ENCODE measurements around the gene NAA30. TPM values are rescaled to one million over a fixed set of nuclear protein-coding genes. Genes with fewer than 3 reads are reported as not detected.

Gene NAA30
- total and polyA plus RNA-seq, 2 of the 8 experiments (the other 6 are each of a cell fraction or from before 2014, with no cell fraction given): 4.2 to 21.9 TPM

- no peak overlapping the region for H3K4me3 ChIP-seq (ENCODE audit: extremely low read depth in 1 of 4, insufficient read depth in 2 of 4, low read depth in 3 of 4, low read length in 4 of 4)
- H3K23ac ChIP-seq (ENCODE audit: insufficient read length): no peak overlapping the region
- H3K4me2 ChIP-seq (ENCODE audit: insufficient read depth in 1 of 2, low read depth in 2 of 2, low read length in 2 of 2): no peak overlapping the region
- H3K27ac ChIP-seq (ENCODE audit: low read depth, low read length): no peak overlapping the region
- H3K18ac ChIP-seq (ENCODE audit: extremely low read depth, low read length): no peak overlapping the region
- no peak for TF ChIP-seq JUND (IDR thresholded peaks at IDR 0.05; ENCODE audit: low read length)
- TF ChIP-seq TAF7 (optimal IDR thresholded peaks at IDR 0.05; ENCODE audit: borderline replicate concordance, low read depth, low read length): no peak
- no peak for TF ChIP-seq FOSL1 (IDR thresholded peaks at IDR 0.05; ENCODE audit: insufficient read depth, low read depth, low read length)
- no peak for TF ChIP-seq SIX5 (IDR thresholded peaks at IDR 0.05; ENCODE audit: low read depth, low read length)
- TF ChIP-seq CBX5 (IDR thresholded peaks at IDR 0.05; ENCODE audit: low read depth, low read length): no peak
- TF ChIP-seq POLR2A (IDR thresholded peaks at IDR 0.05; ENCODE audit: control extremely low read depth in 1 of 2, low read depth in 2 of 2, low read length in 2 of 2): no peak
- no peak for TF ChIP-seq TCF12 (IDR thresholded peaks at IDR 0.05; ENCODE audit: low read depth, low read length)
- TF ChIP-seq TBP (IDR thresholded peaks at IDR 0.05; ENCODE audit: low read depth, low read length): no peak
- TF ChIP-seq E2F6 (IDR thresholded peaks at IDR 0.05): no peak
- TF ChIP-seq MAX (IDR thresholded peaks at IDR 0.05): no peak
- TF ChIP-seq KDM4A (IDR thresholded peaks at IDR 0.05; ENCODE audit: low read depth, low read length, severe bottlenecking): no peak
- no peaks in the 10 kb centered on the region; the same call in 1 of the 2 replicates for H3K79me1 ChIP-seq (ENCODE audit: low read depth, low read length)
- DNase-seq (ENCODE audit: low read depth in 1 of 2, low spot score in 2 of 2): no peak
- H3K27me3 ChIP-seq (replicated peaks in 1 of 4; ENCODE audit: control insufficient read depth in 3 of 4, extremely low read depth in 1 of 4, insufficient read depth in 3 of 4, low read length in 3 of 4): no peaks in the 10 kb centered on the region
- no peak overlapping the region for H2BK120ac ChIP-seq (replicated peaks; ENCODE audit: low read depth, low read length)
- CTCF ChIA-PET (ENCODE audit: partially characterized antibody): interaction anchor here (0.6 to 1.0 kb wide), 3 partner anchors 18 to 1362 kb away, joined by 3 read pairs; no protein-coding TSS in a partner anchor
- H2BK12ac ChIP-seq (ENCODE audit: low read depth, low read length): no peak overlapping the region
- H4K5ac ChIP-seq (ENCODE audit: insufficient read length, low read depth, low read length): no peak overlapping the region
- H2BK15ac ChIP-seq (ENCODE audit: low read length): no peak overlapping the region
- no peaks in the 10 kb centered on the region for H3K9me3 ChIP-seq (ENCODE audit: insufficient read depth in 2 of 2, low read depth in 1 of 2, low read length in 1 of 2)
- no peak overlapping the region for H2AFZ ChIP-seq (ENCODE audit: low read length)
- H3K36me3 ChIP-seq (ENCODE audit: control insufficient read depth in 2 of 4, insufficient read depth in 4 of 4, low read length in 3 of 4): peaks cover 5 to 29% (median 6%) of the 10 kb centered on the region in 4 experiments; a peak in 6 of 8 replicates
- WGBS, 2 experiments (ENCODE audit: extremely low coverage in 1 of 2, insufficient coverage in 1 of 2, insufficient read length in 1 of 2, insufficient replicate concordance in 2 of 2, low coverage in 1 of 2, low lambda C conversion rate in 2 of 2, missing lambda C conversion rate in 1 of 2): 82 to 100% methylated on average over 2 of the region's 2 CpGs
- H2BK20ac ChIP-seq (ENCODE audit: low read length): no peak overlapping the region
- no peak overlapping the region for H2AK5ac ChIP-seq (ENCODE audit: low read depth, low read length)
- H4K8ac ChIP-seq (ENCODE audit: extremely low read depth, insufficient read depth, low read length): no peak overlapping the region
- H3K9ac ChIP-seq (replicated peaks in 1 of 4; ENCODE audit: extremely low read depth in 1 of 4, low read depth in 3 of 4, low read length in 3 of 4): no peak overlapping the region
- H3K14ac ChIP-seq (ENCODE audit: insufficient read length): no peak overlapping the region
- no peak overlapping the region for H3K4ac ChIP-seq (replicated peaks; ENCODE audit: insufficient read length, low read depth, low read length)
- no peaks in the 10 kb centered on the region; the same call in 1 of the 2 replicates for H3K23me2 ChIP-seq (ENCODE audit: low read depth, low read length)
- H2BK5ac ChIP-seq (ENCODE audit: low read depth, low read length): no peak overlapping the region
- peaks cover 0 to 15% of the 10 kb centered on the region in 2 experiments; a peak in 2 of 4 replicates for H3K79me2 ChIP-seq (ENCODE audit: control insufficient read depth in 1 of 2, insufficient read depth in 2 of 2, low read length in 2 of 2)
- H4K20me1 ChIP-seq (replicated peaks in 1 of 2; ENCODE audit: control insufficient read depth in 1 of 2, insufficient read depth in 2 of 2, low read length in 2 of 2): peaks cover 1 to 3% of the 10 kb centered on the region in 2 experiments
- no peak for FAIRE-seq
- POLR2A ChIA-PET (ENCODE audit: partially characterized antibody): interaction anchor here (0.8 to 1.2 kb wide), 2 partner anchors 8 to 14 kb away, joined by 3 read pairs; no protein-coding TSS in a partner anchor
- H3K4me1 ChIP-seq (replicated peaks in 1 of 4; ENCODE audit: control insufficient read depth in 3 of 4, insufficient read depth in 4 of 4, low read length in 3 of 4): no peaks in the 10 kb centered on the region
- no peak overlapping the region for H4K91ac ChIP-seq (replicated peaks; ENCODE audit: insufficient read length, low read length)
- H3K56ac ChIP-seq (replicated peaks; ENCODE audit: insufficient read length, low read depth, low read length): no peak overlapping the region
These were observed 17.7 kb downstream of the NAA30 start for GRCh38 chr14:57408037-57408436.

Measured in H1 (cell line).